GM19372 (cell line): ENCODE measurements around the gene RIT2.
"Not testable (repeated sequence)": the region's sequence is repeated elsewhere in the genome, so short reads cannot be mapped to it uniquely, and the experiment has no call there.

Source experiments
- ATAC-seq: cut with Tn5 transposase; IDR thresholded peaks from one replicate; pipeline ENCODE4 v1.9.1; 2021; ENCODE audit warnings: mild to moderate bottlenecking, low read depth, moderate library complexity; ENCODE audit not compliant: unreplicated experiment

Gene RIT2

DNA sequence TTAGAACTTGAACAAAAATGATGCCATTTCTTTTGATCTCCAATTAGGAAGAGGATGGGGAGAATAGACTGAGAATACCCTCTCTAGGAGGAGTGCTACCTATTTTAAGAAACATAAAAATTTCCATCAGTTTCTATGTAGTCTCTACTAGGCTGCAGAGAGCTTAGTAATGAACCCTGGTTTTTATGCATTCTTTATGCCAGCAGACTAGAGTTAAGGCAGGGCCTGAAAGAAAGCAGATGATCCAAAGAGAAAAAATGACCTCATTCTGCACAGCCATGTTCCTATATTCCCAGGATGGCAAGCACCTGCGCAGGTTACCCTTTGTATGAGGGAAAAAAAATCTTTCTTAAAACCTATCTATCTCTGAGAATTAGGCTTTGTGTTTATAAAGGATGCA lies 254.9 kb downstream of the RIT2 start:
- no peak for ATAC-seq

- ATAC-seq, result no peak
Measured at GRCh38 chr18:42860011-42860410, 255.5 kb downstream of the RIT2 start.

DNA sequence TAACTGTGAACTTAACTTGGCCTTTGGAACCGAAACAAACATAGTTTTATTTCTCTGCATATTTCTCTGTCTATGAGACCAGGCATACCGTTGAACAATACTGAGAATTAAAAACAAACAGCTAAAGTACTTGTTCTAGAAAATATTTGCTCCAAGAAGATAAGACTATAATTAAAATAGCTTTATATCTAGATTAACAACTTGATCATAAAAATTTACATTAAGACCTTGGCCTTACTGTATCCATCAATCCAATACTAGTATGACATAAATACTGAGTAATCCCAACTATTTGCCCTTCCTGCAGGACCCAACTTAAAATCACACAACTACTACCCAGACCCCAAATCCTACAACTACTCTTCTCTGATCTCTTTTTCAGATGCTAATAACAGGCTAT lies 260.9 kb downstream of the RIT2 start:
- ATAC-seq, result no peak

DNA sequence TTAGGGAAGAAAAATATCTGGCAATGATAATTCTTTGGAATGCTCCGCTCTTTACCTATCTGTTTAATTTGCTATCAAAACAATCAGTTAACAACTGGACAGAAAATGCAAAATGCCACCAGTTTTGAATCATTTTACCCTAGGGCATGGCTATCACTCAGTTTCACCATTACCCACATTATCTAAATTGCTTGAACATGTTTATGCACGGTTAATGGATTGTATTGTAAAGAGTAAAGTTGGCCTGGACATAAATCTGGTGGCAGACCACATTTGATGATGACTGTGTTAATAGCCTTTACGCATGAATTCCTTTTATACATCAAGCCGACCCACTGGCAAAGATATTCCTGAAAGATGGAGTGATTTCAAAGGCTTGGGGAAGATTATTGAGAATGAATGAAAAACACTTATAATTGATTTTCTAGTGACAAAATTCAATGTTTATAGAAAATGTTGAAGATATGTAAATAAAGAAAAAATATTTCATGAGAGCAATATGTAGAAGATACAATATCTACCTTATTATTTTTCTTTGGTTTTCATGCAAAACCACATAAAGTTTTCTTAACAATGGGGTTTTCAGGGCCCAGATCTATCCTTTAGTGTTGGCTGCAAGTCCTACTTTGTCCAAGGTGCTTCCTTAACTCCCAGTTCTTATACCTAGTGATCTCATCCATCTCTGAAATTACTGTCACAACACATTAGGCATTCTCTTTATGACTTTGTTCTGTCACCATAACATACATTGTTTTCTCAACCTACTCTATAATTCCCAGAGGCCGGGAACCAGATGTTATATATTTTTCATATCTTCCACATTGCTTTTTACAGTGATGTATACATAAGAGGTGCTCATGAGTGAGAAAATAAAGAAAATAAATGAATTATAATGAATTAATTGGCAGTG lies 265.1 kb downstream of the RIT2 start:
- ATAC-seq, result no peak

- no peak for ATAC-seq
Measured at GRCh38 chr18:42839408-42839807, 276.1 kb downstream of the RIT2 start.

- no peak for ATAC-seq
Measured at GRCh38 chr18:42838546-42839145, 276.8 kb downstream of the RIT2 start.

GRCh38 chr18:42830936-42831335 lies 284.5 kb downstream of the RIT2 start:
- no peak for ATAC-seq

GRCh38 chr18:42828881-42829280 lies 286.6 kb downstream of the RIT2 start:
- no peak for ATAC-seq

DNA sequence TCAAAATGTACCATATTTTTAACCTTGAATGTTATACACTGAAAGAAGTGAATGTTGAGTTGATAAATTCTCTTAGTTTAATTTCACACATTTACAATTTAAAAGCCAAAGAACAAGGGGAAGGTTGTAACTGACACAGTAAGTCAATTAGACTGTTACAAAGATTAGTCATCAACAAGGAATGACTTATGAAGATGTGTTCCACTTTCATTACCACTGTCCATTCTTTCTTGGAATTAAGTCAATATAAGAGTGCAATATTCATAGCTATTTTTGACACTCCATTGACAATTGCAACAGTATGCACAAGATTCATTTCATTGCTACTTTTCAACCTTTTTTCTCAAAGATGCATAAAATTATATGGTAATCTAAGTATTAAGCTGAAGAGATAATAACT lies 291.3 kb downstream of the RIT2 start:
- no peak for ATAC-seq

GRCh38 chr18:42822711-42823110 lies 292.8 kb downstream of the RIT2 start:
- ATAC-seq, result no peak

DNA sequence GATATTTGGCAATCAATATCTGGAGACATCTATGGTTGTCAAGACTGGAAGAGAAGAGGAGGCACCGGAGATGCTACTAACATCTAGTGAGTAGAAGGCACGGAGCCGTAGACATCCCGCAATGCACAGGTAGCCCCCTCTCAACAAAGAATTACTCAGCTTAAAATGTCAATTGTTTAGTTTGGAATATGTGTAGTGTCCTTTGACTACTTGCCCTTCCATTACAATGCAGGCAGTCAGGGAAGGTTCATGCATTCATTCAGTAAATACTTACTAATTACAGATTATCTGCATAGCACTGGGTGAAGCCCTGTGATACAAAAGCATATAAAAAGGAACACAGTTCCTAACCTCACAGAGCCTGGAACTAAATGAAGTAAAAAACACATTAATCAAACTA lies 294.0 kb downstream of the RIT2 start:
- ATAC-seq, result no peak

DNA sequence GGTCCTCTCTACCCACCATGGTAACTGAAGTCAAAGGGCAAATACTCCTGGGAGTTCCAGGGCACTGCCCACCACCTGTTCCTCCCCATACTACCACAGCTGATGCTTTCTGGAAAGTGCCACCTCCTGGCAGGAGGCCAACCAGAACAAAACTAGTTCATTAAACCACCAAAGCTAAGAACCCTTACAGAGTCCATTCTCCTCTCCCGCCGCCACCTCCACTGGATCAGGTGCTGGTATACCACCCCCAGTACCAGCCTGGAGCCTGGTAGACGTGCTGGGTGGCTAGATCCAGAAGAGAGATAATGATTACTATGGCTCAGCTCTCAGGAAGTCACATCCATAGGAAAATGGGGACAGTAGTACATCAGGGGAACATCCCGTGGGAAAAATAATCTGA lies 300.9 kb downstream of the RIT2 start:
- ATAC-seq, result no peak

GRCh38 chr18:42814184-42814583 lies 301.3 kb downstream of the RIT2 start:
- ATAC-seq, result no peak

DNA sequence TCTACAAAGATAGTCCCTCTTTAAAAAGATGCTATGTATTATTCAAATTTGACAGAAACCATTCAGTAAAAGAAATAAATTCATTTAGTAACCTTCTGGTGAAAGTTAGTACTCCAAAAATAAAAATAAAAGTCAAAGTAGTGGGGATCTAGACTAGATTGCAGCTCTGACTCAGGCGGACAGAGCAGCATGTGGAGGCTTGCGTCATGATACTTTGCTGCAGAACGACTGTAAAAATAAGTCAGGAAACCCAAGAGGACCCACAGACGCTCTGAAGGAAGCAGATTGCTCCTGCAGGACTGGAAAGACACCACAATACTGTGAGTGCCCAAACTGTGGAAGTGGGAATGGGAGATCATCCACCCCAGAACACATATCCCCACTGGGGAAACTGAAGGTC lies 301.9 kb downstream of the RIT2 start:
- no peak for ATAC-seq

GRCh38 chr18:42807887-42808286 lies 307.6 kb downstream of the RIT2 start:
- ATAC-seq, result no peak

DNA sequence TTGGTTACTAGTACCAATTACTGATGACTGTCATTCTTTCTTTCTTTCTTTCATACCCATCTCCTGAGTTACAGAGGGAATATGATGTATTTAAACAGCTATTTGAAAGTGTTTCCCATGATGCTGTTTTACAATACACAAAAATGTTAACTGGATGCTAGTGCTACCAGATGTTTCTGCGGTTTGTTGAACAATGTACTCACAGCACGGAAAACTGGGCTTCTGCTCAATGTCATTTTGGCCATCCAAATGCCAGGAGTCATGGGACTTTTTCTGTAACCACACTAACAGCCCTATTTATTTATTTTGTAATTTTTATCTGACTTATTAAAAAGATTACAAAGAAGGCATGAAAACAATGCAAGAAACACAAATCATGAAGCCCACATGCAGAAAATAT lies 313.8 kb downstream of the RIT2 start:
- ATAC-seq, result no peak

- ATAC-seq, result no peak
Measured at GRCh38 chr18:42798606-42799170, 316.8 kb downstream of the RIT2 start.

- not testable (repeated sequence) for ATAC-seq
Measured at GRCh38 chr18:42795213-42795789, 320.2 kb downstream of the RIT2 start.

DNA sequence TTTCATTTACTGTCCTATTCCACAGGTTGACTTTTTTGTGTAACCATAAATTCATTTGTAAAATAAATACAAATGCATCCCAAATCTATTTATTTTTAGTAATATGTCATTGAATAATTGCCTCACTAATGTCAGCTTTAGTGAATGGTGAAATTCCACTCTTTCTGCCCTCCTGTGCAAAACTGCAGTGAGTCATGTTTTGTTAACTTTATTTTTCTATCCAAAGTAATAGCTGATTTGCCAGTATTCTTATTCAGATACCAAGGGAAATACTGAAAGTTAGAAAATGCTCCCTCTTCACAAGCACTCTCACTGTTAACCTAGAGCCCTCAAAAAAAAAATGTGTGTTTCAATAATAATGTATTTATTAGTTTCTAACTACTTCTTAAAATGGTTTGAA lies 322.8 kb downstream of the RIT2 start:
- no peak for ATAC-seq

DNA sequence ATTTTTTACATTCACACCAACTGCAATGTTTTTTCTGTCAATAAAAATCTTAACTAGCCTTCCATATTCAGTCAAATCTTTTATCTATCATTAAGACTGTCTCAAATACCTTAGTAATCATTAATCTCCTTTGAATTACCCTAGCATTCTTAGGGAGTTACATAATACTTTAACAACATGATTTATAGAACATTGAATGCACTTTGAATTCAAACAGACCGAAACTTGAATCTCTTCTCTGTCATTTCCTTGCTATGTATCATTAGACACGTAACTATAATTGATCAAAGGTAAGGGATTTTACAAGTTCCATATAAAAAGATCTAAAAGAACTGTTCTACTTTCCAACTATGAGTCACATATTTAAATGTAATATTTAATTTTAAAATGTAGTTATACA lies 330.9 kb downstream of the RIT2 start:
- no peak for ATAC-seq

DNA sequence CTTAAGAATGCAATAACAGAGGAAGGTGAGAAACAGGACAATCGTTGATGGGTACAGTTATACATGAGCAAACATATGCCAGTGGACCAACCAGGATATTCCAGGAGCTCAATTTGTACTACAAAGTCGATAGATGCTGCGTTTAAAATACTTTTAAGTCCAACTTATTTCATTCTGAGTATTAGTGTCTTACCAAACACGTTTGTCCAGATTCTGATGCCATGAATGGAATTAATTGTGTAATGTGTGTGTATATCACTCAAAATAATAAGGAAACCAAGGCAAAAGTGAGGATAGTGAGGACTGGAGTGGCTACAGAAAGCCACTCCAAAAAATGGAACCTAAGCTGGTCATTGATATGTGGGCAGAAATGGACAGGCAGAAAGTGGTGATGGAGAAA lies 332.6 kb downstream of the RIT2 start:
- no peak for ATAC-seq
